Liver (tissue), 9 donors: ENCODE data around the gene BMPER. TPM values are rescaled to one million over a fixed set of nuclear protein-coding genes. Genes with fewer than 3 reads are reported as not detected.

Experiments used
- DNase-seq: peaks from one replicate; pipeline ENCODE4 v3.0.0-alpha.2; 2017; ENCODE audit warnings: low spot score
- H3K27ac ChIP-seq, 2 donors: one replicate each; pipeline ENCODE4 v1.7.0; 2013; ENCODE audit warnings: inconsistent platforms in 2 of 2, low read length in 2 of 2, control low read depth in 1 of 2, low read depth in 1 of 2, mild to moderate bottlenecking in 1 of 2
- H3K27me3 ChIP-seq, 4 donors: one replicate each; pipeline versions ENCODE4 v1.6.1 to v1.7.0; 2013; ENCODE audit warnings: low read length in 3 of 4, inconsistent platforms in 1 of 4, mild to moderate bottlenecking in 1 of 4, moderate library complexity in 1 of 4; ENCODE audit not compliant: control insufficient read depth in 4 of 4, insufficient read depth in 4 of 4
- H3K36me3 ChIP-seq, 4 donors: one replicate each; pipeline versions ENCODE4 v1.6.1 to v1.7.0; 2013; ENCODE audit warnings: low read length in 3 of 4, mild to moderate bottlenecking in 3 of 4, low read depth in 1 of 4, moderate library complexity in 1 of 4; ENCODE audit not compliant: control insufficient read depth in 4 of 4, insufficient read depth in 3 of 4
- H3K4me1 ChIP-seq, 4 donors: one replicate each; pipeline versions ENCODE4 v1.6.1 to v1.7.0; 2013; ENCODE audit warnings: low read length in 3 of 4, mild to moderate bottlenecking in 3 of 4, moderate library complexity in 1 of 4; ENCODE audit not compliant: control insufficient read depth in 4 of 4, insufficient read depth in 4 of 4
- H3K4me3 ChIP-seq, 3 donors: one replicate each; pipeline versions ENCODE4 v1.6.1 to v1.7.0; 2013; ENCODE audit warnings: low read length in 3 of 3, control low read depth in 1 of 3, low read depth in 1 of 3, mild to moderate bottlenecking in 1 of 3
- H3K9ac ChIP-seq, 2 donors: one replicate each; pipeline ENCODE4 v1.7.0; 2013; ENCODE audit warnings: low read length in 2 of 2, mild to moderate bottlenecking in 2 of 2, moderate library complexity in 2 of 2, control low read depth in 1 of 2, low read depth in 1 of 2
- H3K9me3 ChIP-seq, 4 donors: one replicate each; pipeline versions ENCODE4 v1.6.1 to v1.7.0; 2013; ENCODE audit warnings: low read length in 3 of 4; ENCODE audit not compliant: control insufficient read depth in 4 of 4
- ATF3 ChIP-seq: IDR thresholded peaks from 2 replicates; pipeline ENCODE4 v1.6.1; 2016; ENCODE audit warnings: antibody characterized with exemption
- CTCF ChIP-seq: fragments of 150-350 bp; IDR thresholded peaks from 2 replicates; pipeline ENCODE4 v1.5.1; 2017; ENCODE audit warnings: improper control_type of control experiment, low read depth, low read length; ENCODE audit not compliant: missing input control
- FOXA1 ChIP-seq: IDR thresholded peaks from 2 replicates; pipeline ENCODE4 v1.6.1; 2016; ENCODE audit warnings: antibody characterized with exemption
- FOXA2 ChIP-seq: IDR thresholded peaks from 2 replicates; pipeline ENCODE4 v1.6.1; 2016; ENCODE audit warnings: antibody characterized with exemption
- GABPA ChIP-seq, 2 donors: IDR thresholded peaks in 1 of 2; conservative IDR thresholded peaks in 1 of 2; 2 replicates each; pipeline ENCODE4 v1.6.1; 2016; ENCODE audit warnings: antibody characterized with exemption in 2 of 2, mild to moderate bottlenecking in 1 of 2, moderate library complexity in 1 of 2
- HNF4A ChIP-seq, 2 donors: conservative IDR thresholded peaks; 2 replicates each; pipeline ENCODE4 v1.6.1; 2016; ENCODE audit warnings: antibody characterized with exemption in 2 of 2, mild to moderate bottlenecking in 2 of 2
- HNF4G ChIP-seq: IDR thresholded peaks from 2 replicates; pipeline ENCODE4 v1.6.1; 2016; ENCODE audit warnings: antibody characterized with exemption
- JUND ChIP-seq, 2 donors: IDR thresholded peaks; 2 replicates each; pipeline ENCODE4 v1.6.1; 2016; ENCODE audit warnings: antibody characterized with exemption in 2 of 2
- MAX ChIP-seq: IDR thresholded peaks from 2 replicates; pipeline ENCODE4 v1.6.1; 2016; ENCODE audit warnings: antibody characterized with exemption
- NR2F2 ChIP-seq: IDR thresholded peaks from 2 replicates; pipeline ENCODE4 v1.6.1; 2016; ENCODE audit warnings: antibody characterized with exemption
- RAD21 ChIP-seq, 2 donors: IDR thresholded peaks; 2 replicates each; pipeline ENCODE4 v1.6.1; 2016; ENCODE audit warnings: antibody characterized with exemption in 2 of 2, mild to moderate bottlenecking in 2 of 2
- REST ChIP-seq: IDR thresholded peaks from 2 replicates; pipeline ENCODE4 v1.6.1; 2016; ENCODE audit warnings: antibody characterized with exemption, mild to moderate bottlenecking
- RXRA ChIP-seq, 2 donors: IDR thresholded peaks; 2 replicates each; pipeline ENCODE4 v1.6.1; 2017 to 2018; ENCODE audit warnings: antibody characterized with exemption in 2 of 2, mild to moderate bottlenecking in 1 of 2
- SP1 ChIP-seq: IDR thresholded peaks from 2 replicates; pipeline ENCODE4 v1.6.1; 2018; ENCODE audit warnings: antibody characterized with exemption, mild to moderate bottlenecking
- TAF1 ChIP-seq: conservative IDR thresholded peaks from 2 replicates; pipeline ENCODE4 v1.6.1; 2016; ENCODE audit warnings: antibody characterized with exemption, mild to moderate bottlenecking
- YY1 ChIP-seq: IDR thresholded peaks from 2 replicates; pipeline ENCODE4 v1.6.1; 2016; ENCODE audit warnings: antibody characterized with exemption, mild to moderate bottlenecking
- WGBS: extraction: QIAGEN DNeasy Blood & Tissue Kit; methylation state at CpG from one replicate; pipeline ENCODE4 v1.1.7; 2013; 5-methylcytosine and 5-hydroxymethylcytosine counted together
- polyA plus RNA-seq, 2 donors: library from polyadenylated mRNA; stranded (reverse) in 1 of 2; unstranded in 1 of 2; fragments of 200-250 nt in 1 of 2; fragments of >200 nt in 1 of 2; fragmentation: Nextera tagmentation in 1 of 2; extraction: Ambion mirVana in 1 of 2; gene quantifications; one replicate each; pipeline versions ENCODE4 v1.2.1 to v1.2.3, GENCODE V29; 2013 to 2015
- total RNA-seq, 2 donors: library from RNA; depleted of rRNA; stranded (reverse); fragments of >200 nt; gene quantifications; one replicate each; pipeline ENCODE4 v1.2.3, GENCODE V29; 2014
- TF ChIP-seq, protein P1 (sequence below): IDR thresholded peaks from 2 replicates; pipeline ENCODE4 v1.6.1; 2016; ENCODE audit warnings: antibody characterized with exemption
- donor health status: healthy.
- donor health status: healthy.
- donor health status: healthy.
- donor health status: healthy.
- donor health status: healthy.

The BMPER gene
- total and polyA plus RNA-seq, 4 donors = 4.0 to 8.5 (median 6.2) TPM

- TF ChIP-seq FOXA1 (no peak), RAD21 (IDR thresholded peaks at IDR 0.05) (no peak), TAF1 (no peak), SP1 (no peak), YY1 (no peak), HNF4A (conservative IDR thresholded peaks at IDR 0.05) (no peak), RXRA (IDR thresholded peaks at IDR 0.05) (no peak), NR2F2 (no peak), CTCF (no peak)
- TF ChIP-seq, protein P1, sequence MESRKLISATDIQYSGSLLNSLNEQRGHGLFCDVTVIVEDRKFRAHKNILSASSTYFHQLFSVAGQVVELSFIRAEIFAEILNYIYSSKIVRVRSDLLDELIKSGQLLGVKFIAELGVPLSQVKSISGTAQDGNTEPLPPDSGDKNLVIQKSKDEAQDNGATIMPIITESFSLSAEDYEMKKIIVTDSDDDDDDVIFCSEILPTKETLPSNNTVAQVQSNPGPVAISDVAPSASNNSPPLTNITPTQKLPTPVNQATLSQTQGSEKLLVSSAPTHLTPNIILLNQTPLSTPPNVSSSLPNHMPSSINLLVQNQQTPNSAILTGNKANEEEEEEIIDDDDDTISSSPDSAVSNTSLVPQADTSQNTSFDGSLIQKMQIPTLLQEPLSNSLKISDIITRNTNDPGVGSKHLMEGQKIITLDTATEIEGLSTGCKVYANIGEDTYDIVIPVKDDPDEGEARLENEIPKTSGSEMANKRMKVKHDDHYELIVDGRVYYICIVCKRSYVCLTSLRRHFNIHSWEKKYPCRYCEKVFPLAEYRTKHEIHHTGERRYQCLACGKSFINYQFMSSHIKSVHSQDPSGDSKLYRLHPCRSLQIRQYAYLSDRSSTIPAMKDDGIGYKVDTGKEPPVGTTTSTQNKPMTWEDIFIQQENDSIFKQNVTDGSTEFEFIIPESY = no peak
- Histone ChIP-seq H3K27ac (no peak overlapping the region), H3K9me3 (no peaks in the 10 kb centered on the region), H3K9ac (no peak overlapping the region), H3K4me3 (no peak overlapping the region), H3K27me3 (no peaks in the 10 kb centered on the region), H3K4me1 (peaks cover 0 to 10% (median 8%) of the 10 kb centered on the region in 4 donors), H3K36me3 (no peaks in the 10 kb centered on the region)
- DNase-seq = no peak
- WGBS = 87% methylated on average over 1 of the region's 1 CpG
These were observed 129.4 kb downstream of the BMPER start for GRCh38 chr7:34034728-34035127.

DNA sequence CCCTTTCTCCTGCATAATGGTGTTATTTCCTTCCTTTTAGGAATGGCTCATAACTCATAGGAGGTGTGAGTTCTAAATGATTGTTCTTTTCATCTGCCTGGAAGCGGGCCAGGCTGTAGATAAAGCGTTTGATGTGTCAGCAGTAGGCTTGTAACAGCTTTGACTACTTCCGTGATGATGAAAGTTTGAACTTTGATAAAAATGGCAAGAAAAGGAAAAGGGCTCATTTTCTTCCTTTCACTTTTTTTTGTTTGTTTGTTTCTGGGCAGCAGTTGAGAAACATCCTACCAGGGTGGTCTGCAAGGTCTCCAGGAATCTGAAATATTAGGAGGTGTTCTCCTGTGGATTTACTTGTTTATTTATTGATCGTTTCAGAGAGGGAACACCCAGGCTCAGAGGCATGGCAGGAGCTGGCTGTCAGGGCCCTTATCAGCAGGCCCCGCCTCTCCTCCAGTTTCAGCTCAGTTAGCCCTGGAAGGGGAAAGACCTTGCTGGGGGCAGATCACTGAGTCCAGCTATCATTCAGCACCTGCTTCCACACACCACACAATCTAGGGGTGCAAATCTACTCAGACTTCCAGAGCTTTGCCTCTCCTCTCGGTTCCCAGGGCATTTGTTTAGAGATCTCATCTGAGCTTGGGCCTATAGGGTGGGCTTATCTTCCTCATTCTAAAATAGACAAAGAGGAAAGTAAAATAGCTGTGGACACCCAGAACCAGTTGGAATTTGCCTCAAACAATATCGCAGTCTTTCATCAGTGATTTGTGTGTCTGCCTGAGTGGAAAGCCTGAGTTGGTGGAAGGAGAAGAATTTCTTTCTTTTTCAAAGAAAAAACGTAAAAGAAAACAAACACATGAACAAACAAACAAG lies 130.9 kb downstream of the BMPER start:
- Histone ChIP-seq H3K27me3 (no peaks in the 10 kb centered on the region), H3K9ac (no peak overlapping the region), H3K4me3 (no peak overlapping the region), H3K27ac (peak overlapping the region; percentile 3 to 31), H3K36me3 (no peaks in the 10 kb centered on the region), H3K4me1 (peaks cover 0 to 10% (median 8%) of the 10 kb centered on the region in 4 donors), H3K9me3 (no peaks in the 10 kb centered on the region)
- 31% methylated on average over 8 of the region's 8 CpGs for WGBS
- DNase-seq = peak; percentile 53
- TF ChIP-seq MAX (peak; percentile 58), GABPA (IDR thresholded peaks at IDR 0.05 in 1 of 2, conservative IDR thresholded peaks at IDR 0.05 in 1 of 2) (peak in 1 of 2 donors; percentile 76), JUND (IDR thresholded peaks at IDR 0.05) (no peak), FOXA2 (no peak), TAF1 (no peak), CTCF (no peak), YY1 (peak; percentile 80), SP1 (peak; percentile 41), HNF4A (conservative IDR thresholded peaks at IDR 0.05) (peak; percentile 71 to 77), NR2F2 (peak; percentile 34), RAD21 (IDR thresholded peaks at IDR 0.05) (peak; percentile 3 to 14), REST (peak; percentile 51), RXRA (IDR thresholded peaks at IDR 0.05) (peak in 1 of 2 donors; percentile 43), ATF3 (peak; percentile 84), HNF4G (peak; percentile 14), FOXA1 (no peak)
- TF ChIP-seq, protein P1 = peak; percentile 55
